ENCODE results near the gene TACR2. TPM values are rescaled to one million over a fixed set of nuclear protein-coding genes. Genes with fewer than 3 reads are reported as not detected.

TACR2 gene
- polyA plus RNA-seq, 4 donors, result 0.81 to 4.0 (median 0.86) TPM; not detected in 1

- H3K27ac ChIP-seq (ENCODE audit: low read depth in 1 of 3, low read length in 2 of 3), result peak overlapping the region; percentile 89 to 92 (median 91)
- whole genome bisulfite sequencing, 3 donors, result 84 to 93% (median 87%) methylated on average over 9 of the region's 9 CpGs
- H3K27me3 ChIP-seq (ENCODE audit: control insufficient read depth in 3 of 3, insufficient read depth in 3 of 3, low read length in 3 of 3), result no peaks in the 10 kb centered on the region
- peaks cover 0 to 32% (median 4%) of the 10 kb centered on the region in 3 donors for H3K36me3 ChIP-seq (ENCODE audit: control insufficient read depth in 3 of 3, insufficient read depth in 2 of 3, low read depth in 1 of 3, low read length in 3 of 3)
- no peak for DNase-seq
- H3K4me1 ChIP-seq (ENCODE audit: control insufficient read depth in 3 of 3, insufficient read depth in 2 of 3, low read depth in 1 of 3, low read length in 2 of 3), result peaks cover 8 to 59% (median 29%) of the 10 kb centered on the region in 3 donors
- no peak for FAIRE-seq
- H3K9me3 ChIP-seq (ENCODE audit: control insufficient read depth in 2 of 2, insufficient read depth in 1 of 2, low read depth in 1 of 2, low read length in 1 of 2), result no peaks in the 10 kb centered on the region
- no peak overlapping the region for H3K4me3 ChIP-seq (ENCODE audit: low read depth in 1 of 3, low read length in 3 of 3)
Measured at GRCh38 chr10:69460576-69461242, 44.0 kb upstream of the TACR2 start.

GRCh38 chr10:69459893-69460575 lies 43.3 kb upstream of the TACR2 start:
- no peaks in the 10 kb centered on the region for H3K27me3 ChIP-seq (ENCODE audit: control insufficient read depth in 3 of 3, insufficient read depth in 3 of 3, low read length in 3 of 3)
- no peak for FAIRE-seq
- peaks cover 8 to 59% (median 29%) of the 10 kb centered on the region in 3 donors for H3K4me1 ChIP-seq (ENCODE audit: control insufficient read depth in 3 of 3, insufficient read depth in 2 of 3, low read depth in 1 of 3, low read length in 2 of 3)
- no peaks in the 10 kb centered on the region for H3K9me3 ChIP-seq (ENCODE audit: control insufficient read depth in 2 of 2, insufficient read depth in 1 of 2, low read depth in 1 of 2, low read length in 1 of 2)
- H3K4me3 ChIP-seq (ENCODE audit: low read depth in 1 of 3, low read length in 3 of 3), result no peak overlapping the region
- H3K27ac ChIP-seq (ENCODE audit: low read depth in 1 of 3, low read length in 2 of 3), result peak overlapping the region; percentile 89 to 92 (median 91)
- WGBS, 3 donors, result 74 to 79% (median 76%) methylated on average over 12 of the region's 12 CpGs
- H3K36me3 ChIP-seq (ENCODE audit: control insufficient read depth in 3 of 3, insufficient read depth in 2 of 3, low read depth in 1 of 3, low read length in 3 of 3), result peaks cover 0 to 32% (median 4%) of the 10 kb centered on the region in 3 donors
- DNase-seq, result no peak

- peaks cover 8 to 54% (median 26%) of the 10 kb centered on the region in 3 donors for H3K4me1 ChIP-seq (ENCODE audit: control insufficient read depth in 3 of 3, insufficient read depth in 2 of 3, low read depth in 1 of 3, low read length in 2 of 3)
- H3K27me3 ChIP-seq (ENCODE audit: control insufficient read depth in 3 of 3, insufficient read depth in 3 of 3, low read length in 3 of 3), result no peaks in the 10 kb centered on the region
- peak overlapping the region; percentile 89 to 92 (median 91) for H3K27ac ChIP-seq (ENCODE audit: low read depth in 1 of 3, low read length in 2 of 3)
- no peaks in the 10 kb centered on the region for H3K9me3 ChIP-seq (ENCODE audit: control insufficient read depth in 2 of 2, insufficient read depth in 1 of 2, low read depth in 1 of 2, low read length in 1 of 2)
- WGBS, 3 donors, result 14 to 61% (median 40%) methylated on average over 8 of the region's 8 CpGs
- no peak overlapping the region for H3K4me3 ChIP-seq (ENCODE audit: low read depth in 1 of 3, low read length in 3 of 3)
- FAIRE-seq (no peak), DNase-seq (peak; percentile 65 to 80)
- peaks cover 0 to 32% (median 4%) of the 10 kb centered on the region in 3 donors for H3K36me3 ChIP-seq (ENCODE audit: control insufficient read depth in 3 of 3, insufficient read depth in 2 of 3, low read depth in 1 of 3, low read length in 3 of 3)
Measured at GRCh38 chr10:69459101-69459790, 42.5 kb upstream of the TACR2 start.

GRCh38 chr10:69458430-69459100 lies 41.8 kb upstream of the TACR2 start:
- no peak for FAIRE-seq
- Histone ChIP-seq H3K27ac (ENCODE audit: low read depth in 1 of 3, low read length in 2 of 3) (peak overlapping the region; percentile 84 to 96 (median 91)), H3K27me3 (ENCODE audit: control insufficient read depth in 3 of 3, insufficient read depth in 3 of 3, low read length in 3 of 3) (no peaks in the 10 kb centered on the region), H3K36me3 (ENCODE audit: control insufficient read depth in 3 of 3, insufficient read depth in 2 of 3, low read depth in 1 of 3, low read length in 3 of 3) (peaks cover 0 to 35% (median 4%) of the 10 kb centered on the region in 3 donors), H3K9me3 (ENCODE audit: control insufficient read depth in 2 of 2, insufficient read depth in 1 of 2, low read depth in 1 of 2, low read length in 1 of 2) (no peaks in the 10 kb centered on the region), H3K4me1 (ENCODE audit: control insufficient read depth in 3 of 3, insufficient read depth in 2 of 3, low read depth in 1 of 3, low read length in 2 of 3) (peaks cover 12 to 48% (median 25%) of the 10 kb centered on the region in 3 donors), H3K4me3 (ENCODE audit: low read depth in 1 of 3, low read length in 3 of 3) (no peak overlapping the region)
- DNase-seq, result peak; percentile 92 to 98
- 16 to 59% (median 30%) methylated on average over 10 of the region's 10 CpGs for WGBS, 3 donors

- no peak for DNase-seq
- Histone ChIP-seq H3K27ac (ENCODE audit: low read depth in 1 of 3, low read length in 2 of 3) (peak overlapping the region; percentile 84 to 96 (median 91)), H3K9me3 (ENCODE audit: control insufficient read depth in 2 of 2, insufficient read depth in 1 of 2, low read depth in 1 of 2, low read length in 1 of 2) (no peaks in the 10 kb centered on the region), H3K4me1 (ENCODE audit: control insufficient read depth in 3 of 3, insufficient read depth in 2 of 3, low read depth in 1 of 3, low read length in 2 of 3) (peaks cover 13 to 47% (median 25%) of the 10 kb centered on the region in 3 donors), H3K4me3 (ENCODE audit: low read depth in 1 of 3, low read length in 3 of 3) (no peak overlapping the region), H3K27me3 (ENCODE audit: control insufficient read depth in 3 of 3, insufficient read depth in 3 of 3, low read length in 3 of 3) (no peaks in the 10 kb centered on the region), H3K36me3 (ENCODE audit: control insufficient read depth in 3 of 3, insufficient read depth in 2 of 3, low read depth in 1 of 3, low read length in 3 of 3) (peaks cover 0 to 38% (median 4%) of the 10 kb centered on the region in 3 donors)
- WGBS, 3 donors, result 60 to 66% (median 63%) methylated on average over 5 of the region's 5 CpGs
- FAIRE-seq, result no peak
Measured at GRCh38 chr10:69457771-69458237, 41.1 kb upstream of the TACR2 start.

- Histone ChIP-seq H3K9me3 (ENCODE audit: control insufficient read depth in 2 of 2, insufficient read depth in 1 of 2, low read depth in 1 of 2, low read length in 1 of 2) (no peaks in the 10 kb centered on the region), H3K36me3 (ENCODE audit: control insufficient read depth in 3 of 3, insufficient read depth in 2 of 3, low read depth in 1 of 3, low read length in 3 of 3) (peaks cover 0 to 40% (median 4%) of the 10 kb centered on the region in 3 donors), H3K27ac (ENCODE audit: low read depth in 1 of 3, low read length in 2 of 3) (peak overlapping the region; percentile 84 to 96 (median 91)), H3K4me1 (ENCODE audit: control insufficient read depth in 3 of 3, insufficient read depth in 2 of 3, low read depth in 1 of 3, low read length in 2 of 3) (peaks cover 14 to 50% (median 25%) of the 10 kb centered on the region in 3 donors), H3K4me3 (ENCODE audit: low read depth in 1 of 3, low read length in 3 of 3) (no peak overlapping the region), H3K27me3 (ENCODE audit: control insufficient read depth in 3 of 3, insufficient read depth in 3 of 3, low read length in 3 of 3) (no peaks in the 10 kb centered on the region)
- DNase-seq (peak in 1 of 2 donors; percentile 38), FAIRE-seq (no peak)
- 64 to 80% (median 74%) methylated on average over 8 of the region's 8 CpGs for WGBS, 3 donors
Measured at GRCh38 chr10:69456880-69457693, 40.4 kb upstream of the TACR2 start.

GRCh38 chr10:69455006-69455763 lies 38.5 kb upstream of the TACR2 start:
- peaks cover 14 to 49% (median 16%) of the 10 kb centered on the region in 3 donors for H3K4me1 ChIP-seq (ENCODE audit: control insufficient read depth in 3 of 3, insufficient read depth in 2 of 3, low read depth in 1 of 3, low read length in 2 of 3)
- no peak overlapping the region for H3K27ac ChIP-seq (ENCODE audit: low read depth in 1 of 3, low read length in 2 of 3)
- FAIRE-seq, result no peak

More at GRCh38 chr10:69455006-69455763, 38.5 kb upstream of the TACR2 start:
- Histone ChIP-seq H3K36me3 (ENCODE audit: control insufficient read depth in 3 of 3, insufficient read depth in 2 of 3, low read depth in 1 of 3, low read length in 3 of 3) (peaks cover 0 to 28% (median 4%) of the 10 kb centered on the region in 3 donors), H3K27me3 (ENCODE audit: control insufficient read depth in 3 of 3, insufficient read depth in 3 of 3, low read length in 3 of 3) (no peaks in the 10 kb centered on the region), H3K4me3 (ENCODE audit: low read depth in 1 of 3, low read length in 3 of 3) (no peak overlapping the region), H3K9me3 (ENCODE audit: control insufficient read depth in 2 of 2, insufficient read depth in 1 of 2, low read depth in 1 of 2, low read length in 1 of 2) (no peaks in the 10 kb centered on the region)
- DNase-seq, result no peak
- WGBS, 3 donors, result 86 to 95% (median 92%) methylated on average over 9 to 10 of the region's 10 CpGs

Data from small intestine (tissue), 7 donors.